Stimulated activated CD4-positive, alpha-beta T cell treated with anti-CD3 and anti-CD28 coated beads, TNF-alpha, amount 100 ng/mL, for 1 hour (primary cell): ENCODE measurements around the gene RHBDD1.

Experiments used
- DNase-seq, 3 donors: peaks; one replicate each; pipeline ENCODE4 v3.0.0-alpha.2; 2020; ENCODE audit warnings: low read depth in 3 of 3, low spot score in 1 of 3

Gene RHBDD1

DNA sequence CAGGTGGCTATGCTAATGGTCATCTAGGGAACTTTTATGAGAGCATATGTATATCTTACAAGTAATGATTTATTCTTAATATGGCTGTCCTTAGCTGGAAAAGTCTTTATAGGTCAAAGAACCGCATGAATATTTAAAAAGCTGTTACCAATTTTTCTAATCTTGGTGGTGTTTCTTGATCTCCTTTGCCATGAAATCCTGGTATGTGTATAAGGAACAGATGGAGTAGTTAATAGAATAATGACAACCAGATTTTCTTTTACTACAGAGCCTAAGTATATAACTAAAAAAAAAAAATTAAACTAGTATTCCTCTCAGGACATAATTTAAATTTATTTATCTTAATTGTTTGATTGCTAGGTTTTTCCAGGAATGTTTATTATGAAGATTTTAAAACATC lies 74.5 kb downstream of the RHBDD1 start:
- no peak for DNase-seq

DNA sequence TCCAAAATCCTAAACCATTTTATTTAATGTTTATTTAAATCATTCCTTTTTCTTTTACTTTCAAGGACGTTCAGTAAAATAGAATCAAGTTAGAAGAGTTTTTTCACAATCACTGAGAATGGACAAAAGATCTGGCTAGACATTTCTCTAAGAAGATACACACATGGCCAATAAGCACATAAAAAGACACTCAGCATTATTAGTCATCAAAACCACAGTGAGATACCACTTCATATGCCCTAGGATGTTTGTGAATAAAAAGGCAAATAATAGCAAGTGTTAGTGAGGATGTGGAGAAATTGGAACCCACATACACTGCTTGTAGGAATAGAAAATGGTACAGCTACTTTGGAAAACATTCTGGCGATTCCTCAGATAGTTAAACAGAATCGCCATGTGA lies 76.1 kb downstream of the RHBDD1 start:
- no peak for DNase-seq

DNA sequence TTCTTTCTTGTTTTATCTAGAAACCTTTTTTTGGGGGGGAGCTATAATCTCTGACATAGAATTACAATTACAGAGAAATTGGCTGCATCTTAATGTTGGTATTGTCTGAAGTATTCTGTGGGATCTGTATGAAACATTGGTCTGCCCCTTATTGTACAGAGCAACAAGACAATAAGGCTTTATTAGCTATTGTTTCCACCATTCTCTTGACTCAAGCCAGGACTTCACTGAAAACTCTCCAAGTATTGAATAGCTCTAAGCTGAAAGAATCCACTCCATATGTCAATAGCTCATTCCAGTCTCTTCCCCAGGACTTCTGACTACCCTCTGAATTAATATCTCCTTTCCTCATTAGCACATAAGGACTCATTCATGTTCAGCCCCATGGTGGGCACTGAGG lies 77.8 kb downstream of the RHBDD1 start:
- no peak for DNase-seq

DNA sequence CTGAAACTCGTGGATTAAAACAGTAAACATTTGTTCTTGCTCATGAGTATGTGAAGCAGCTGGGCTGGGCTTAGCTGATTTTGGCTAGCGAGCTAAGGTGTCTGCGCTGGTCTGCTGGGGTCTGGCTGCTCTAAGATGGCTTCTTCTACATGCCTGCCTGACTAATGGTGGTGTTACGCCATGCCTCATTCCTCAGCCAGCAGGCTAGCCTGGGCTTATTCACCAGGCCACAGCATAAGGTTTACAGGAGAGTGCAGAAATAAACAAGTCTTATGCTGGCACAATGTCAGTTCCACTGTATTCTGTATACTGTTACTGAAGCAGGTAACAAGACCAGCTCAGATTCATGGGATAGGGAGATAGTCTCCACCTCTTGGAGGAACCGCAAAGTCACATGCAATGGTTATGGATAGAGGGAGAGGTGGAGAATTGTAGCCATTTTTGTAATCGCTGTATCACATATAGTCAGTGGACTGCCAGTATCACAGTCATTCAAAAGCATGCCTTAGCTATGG lies 80.0 kb downstream of the RHBDD1 start:
- DNase-seq = no peak

DNA sequence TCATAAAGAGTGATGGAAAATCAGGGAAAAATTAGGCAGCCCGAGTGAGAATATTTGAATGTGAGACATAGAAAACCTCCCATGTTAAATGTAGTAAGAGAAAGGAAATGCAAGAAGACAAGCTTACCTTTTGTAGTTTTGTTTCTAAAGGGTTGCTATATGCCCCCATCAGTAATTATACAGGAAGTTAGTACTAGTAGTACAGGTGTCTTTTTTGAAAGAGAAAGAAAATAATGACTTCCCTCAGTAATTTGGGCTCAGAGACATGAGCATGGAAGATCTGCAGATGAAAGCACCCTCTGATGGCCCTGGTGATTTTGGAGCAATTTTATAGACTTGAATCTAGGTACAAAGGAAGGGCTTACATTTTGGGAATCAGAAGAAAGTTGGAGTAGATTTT lies 80.8 kb downstream of the RHBDD1 start:
- DNase-seq = no peak

DNA sequence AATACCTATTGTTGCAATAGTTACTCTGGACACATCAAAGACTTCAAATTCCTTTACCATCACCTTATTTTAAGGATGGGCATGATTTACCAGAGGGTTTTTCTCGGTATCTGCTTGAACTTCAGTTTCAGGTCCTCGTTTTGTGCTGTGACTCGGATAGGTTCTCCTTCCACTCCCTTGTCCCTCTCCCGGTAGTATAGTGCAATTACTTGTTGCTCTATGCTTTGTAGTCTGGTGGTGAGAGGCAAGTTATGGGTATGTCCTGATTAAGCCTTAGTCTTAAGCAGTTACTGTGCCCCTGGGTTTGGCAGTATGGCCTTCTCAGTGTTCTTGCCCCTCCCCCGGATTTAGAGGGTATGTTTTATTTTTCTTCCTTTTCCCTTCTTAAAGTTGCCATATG lies 96.6 kb downstream of the RHBDD1 start:
- no peak for DNase-seq

DNA sequence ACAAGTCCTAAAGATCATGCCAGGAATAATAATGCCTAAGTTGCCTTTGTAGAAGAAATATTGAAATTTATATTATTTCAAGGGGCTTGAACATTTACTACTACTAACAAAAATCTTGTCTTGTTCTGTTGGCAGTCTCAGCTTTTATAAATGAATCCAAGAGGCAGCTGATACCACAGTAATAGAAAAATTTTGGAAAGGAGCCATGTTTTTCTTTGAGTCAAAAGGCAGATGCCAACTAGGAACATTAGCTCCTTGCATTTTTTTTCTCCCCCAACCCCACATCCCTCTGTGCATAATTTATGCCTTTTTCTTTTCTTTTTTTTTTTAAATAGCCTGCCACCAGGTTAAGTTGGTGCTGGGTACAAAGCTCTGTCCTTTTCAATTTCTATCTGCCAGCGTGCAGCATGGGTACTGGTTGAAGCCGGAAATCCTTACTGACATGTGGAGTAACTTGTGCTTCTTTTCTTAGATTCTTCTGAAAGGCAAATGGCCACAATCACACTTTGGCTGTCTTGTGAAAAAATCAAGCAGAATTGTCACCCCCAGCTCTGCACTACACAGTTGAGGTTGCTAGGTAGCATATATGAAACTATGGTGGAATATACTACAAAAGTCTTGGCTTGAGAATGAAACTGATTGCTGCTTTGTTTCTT lies 98.8 kb downstream of the RHBDD1 start:
- DNase-seq = no peak

DNA sequence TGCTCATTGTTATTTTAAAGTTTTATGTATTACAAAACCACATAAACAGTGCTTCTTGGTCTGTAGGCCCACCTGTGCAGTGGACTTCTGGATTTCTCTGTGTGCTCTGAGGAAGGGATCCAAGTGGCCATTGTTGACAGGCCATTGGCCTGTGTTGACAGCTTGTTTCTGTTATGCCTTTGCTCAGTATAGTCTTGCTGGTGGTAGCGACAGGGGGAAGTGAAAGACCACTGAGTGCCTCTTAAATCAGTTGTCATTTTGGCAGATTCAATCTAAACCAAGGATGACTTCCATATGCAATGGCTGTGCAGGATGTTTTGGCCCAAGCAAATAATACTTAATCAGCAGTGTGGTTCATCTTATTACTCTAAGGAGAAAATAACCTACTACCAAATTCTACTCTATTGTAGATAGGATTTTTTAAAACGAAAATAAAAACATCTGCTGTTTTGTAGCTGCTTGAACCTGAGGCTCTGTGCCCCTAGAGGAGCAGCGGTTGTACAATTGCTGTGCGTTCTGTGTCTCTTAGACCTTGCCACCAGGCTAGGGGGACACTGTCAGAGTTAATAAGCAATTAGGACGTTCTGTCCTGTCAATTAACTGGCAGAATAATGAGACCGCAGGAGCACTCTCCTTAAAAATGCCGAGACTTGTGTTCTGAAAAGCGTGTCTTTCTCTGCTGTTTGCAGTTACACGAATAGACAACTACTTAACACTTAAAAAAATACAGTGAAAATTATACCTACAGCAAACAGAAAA lies 108.2 kb downstream of the RHBDD1 start:
- DNase-seq = no peak

DNA sequence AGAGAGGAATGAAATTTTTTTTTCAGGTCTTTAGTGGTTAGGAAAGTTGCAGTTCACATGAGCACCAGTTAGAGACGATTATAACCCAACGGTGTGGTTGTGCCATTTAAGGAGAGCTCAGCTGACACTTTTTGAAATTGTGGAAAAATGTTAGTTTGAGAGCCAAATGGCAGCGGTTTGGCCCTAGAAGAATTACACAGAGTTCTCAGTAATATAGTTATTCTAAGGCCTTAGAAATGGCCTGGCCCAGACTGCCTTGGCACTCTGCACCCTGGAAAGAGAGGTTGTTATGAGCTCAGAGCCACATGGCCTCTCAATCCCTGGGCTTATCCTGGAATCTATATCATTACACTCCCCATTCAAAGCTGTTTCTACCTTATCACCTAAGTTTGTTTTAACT lies 117.4 kb downstream of the RHBDD1 start:
- DNase-seq = no peak

DNA sequence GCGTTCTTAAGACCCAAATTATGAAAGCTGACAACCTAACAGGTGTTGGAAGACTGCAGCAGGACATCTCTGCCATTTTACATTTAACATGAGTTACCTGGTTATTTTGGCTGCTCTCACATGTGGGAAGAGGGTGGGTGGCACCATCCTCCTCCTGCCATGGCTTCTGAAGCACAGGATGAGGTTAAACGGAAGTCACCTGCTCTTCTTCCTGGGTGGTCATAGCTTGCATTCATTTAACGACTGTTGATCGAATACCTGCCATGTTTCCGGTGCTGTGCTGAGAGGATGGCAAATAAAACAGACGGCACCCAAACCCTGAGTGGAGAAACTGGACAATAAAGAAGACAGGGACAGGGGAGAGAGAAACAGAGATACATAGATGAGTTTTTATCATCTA lies 118.0 kb downstream of the RHBDD1 start:
- DNase-seq = no peak

DNA sequence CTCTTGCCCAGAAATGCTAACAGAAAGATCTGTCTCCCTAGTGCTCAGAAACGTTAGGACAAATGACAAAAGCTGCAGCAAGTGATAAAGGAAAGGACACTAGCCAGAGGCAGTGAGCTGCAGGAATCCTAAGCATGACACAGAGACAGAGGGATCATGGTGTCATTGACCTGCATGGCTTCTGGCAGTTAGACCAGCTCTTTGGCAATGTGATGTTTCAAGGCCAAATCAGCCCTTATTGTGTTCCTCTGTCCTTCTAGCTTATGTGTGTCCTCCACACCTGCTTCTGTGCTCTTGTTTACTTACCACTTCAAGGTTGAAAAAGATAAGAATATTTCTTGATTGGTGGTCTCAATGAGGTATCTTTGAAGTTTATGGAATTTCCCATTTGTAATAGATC lies 120.8 kb downstream of the RHBDD1 start:
- DNase-seq = no peak

DNA sequence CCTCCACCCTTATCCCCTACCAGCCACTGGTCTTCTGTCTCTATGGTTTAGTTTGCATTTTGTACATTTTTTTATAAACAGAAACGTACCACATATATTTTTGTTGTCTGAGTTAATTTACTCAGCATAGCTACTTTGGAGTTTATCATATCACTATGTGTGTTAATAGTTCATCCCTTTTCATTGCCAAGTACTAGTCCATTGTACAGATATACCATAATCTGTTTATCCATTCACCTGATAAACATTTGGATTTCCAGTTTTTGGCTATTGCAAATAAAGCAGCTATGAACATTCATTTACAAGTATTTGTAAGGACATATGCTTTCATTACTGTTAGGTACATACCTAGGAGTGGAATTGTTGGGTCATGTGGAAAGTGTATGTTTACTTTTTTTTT lies 123.6 kb downstream of the RHBDD1 start:
- DNase-seq = no peak

DNA sequence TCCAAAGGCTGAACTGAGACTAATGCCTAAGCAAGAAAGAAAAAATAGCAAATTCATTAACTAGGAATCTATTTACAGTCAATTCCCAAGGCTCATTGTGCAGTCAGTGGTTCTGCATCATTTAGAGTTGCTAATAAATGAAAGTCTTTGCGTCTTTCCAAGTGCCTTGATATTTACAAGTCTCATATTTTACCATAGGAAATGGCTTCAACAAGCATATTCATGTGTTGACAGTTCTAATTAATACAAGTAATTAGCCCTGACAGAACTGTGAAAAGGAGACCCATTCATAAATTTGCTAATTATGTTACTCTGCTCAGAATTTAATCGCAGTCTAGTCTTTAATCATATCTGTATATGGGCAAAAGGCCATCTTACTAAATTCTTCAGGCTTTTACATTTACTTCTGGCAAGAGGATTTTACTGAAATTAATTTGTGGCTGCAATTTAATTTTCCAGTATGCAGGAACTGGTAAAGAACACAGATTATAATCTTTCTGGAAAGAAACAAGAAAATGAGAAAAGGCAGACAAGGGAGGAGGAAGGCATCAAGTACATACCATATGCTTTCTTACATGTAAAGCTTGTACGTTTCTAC lies 126.4 kb downstream of the RHBDD1 start:
- no peak for DNase-seq

DNA sequence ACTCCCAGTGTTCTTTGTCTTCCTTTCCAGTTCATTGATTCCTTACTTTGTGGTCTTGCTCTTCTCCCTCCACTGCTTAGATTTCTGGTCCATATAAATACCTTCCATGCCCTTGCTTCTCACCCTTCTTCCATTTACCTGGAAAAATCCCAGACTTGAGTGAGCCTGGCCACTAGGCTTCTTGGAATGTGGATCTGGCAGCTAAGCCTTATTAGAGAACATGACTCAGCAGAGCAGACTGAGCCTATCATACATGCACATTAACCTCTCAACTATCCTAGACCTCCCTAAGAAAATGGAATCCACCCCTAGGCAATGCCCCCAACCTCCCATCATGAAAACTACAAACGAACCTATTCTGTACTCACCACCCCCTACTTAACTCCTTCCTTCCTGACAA lies 127.7 kb downstream of the RHBDD1 start:
- DNase-seq = no peak

DNA sequence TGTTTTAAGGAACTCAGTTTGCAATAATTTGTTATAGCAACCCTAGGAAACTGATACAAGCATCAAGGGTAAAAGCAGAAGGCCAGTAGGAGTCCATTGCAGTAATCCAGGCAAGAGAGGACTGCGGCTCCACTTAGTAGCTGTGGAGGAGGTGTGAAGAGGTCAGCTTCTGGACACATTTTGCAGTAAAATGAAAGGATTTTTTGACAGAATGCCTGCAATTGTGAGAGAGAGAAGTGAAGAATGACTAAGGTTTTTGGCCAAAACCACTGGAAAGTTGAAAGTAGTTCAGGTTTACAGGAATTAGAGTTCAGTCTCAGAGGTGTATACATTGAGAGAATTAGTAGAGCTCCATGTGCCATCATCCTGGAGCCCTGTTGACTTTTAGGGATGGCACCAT lies 129.5 kb downstream of the RHBDD1 start:
- DNase-seq = no peak

DNA sequence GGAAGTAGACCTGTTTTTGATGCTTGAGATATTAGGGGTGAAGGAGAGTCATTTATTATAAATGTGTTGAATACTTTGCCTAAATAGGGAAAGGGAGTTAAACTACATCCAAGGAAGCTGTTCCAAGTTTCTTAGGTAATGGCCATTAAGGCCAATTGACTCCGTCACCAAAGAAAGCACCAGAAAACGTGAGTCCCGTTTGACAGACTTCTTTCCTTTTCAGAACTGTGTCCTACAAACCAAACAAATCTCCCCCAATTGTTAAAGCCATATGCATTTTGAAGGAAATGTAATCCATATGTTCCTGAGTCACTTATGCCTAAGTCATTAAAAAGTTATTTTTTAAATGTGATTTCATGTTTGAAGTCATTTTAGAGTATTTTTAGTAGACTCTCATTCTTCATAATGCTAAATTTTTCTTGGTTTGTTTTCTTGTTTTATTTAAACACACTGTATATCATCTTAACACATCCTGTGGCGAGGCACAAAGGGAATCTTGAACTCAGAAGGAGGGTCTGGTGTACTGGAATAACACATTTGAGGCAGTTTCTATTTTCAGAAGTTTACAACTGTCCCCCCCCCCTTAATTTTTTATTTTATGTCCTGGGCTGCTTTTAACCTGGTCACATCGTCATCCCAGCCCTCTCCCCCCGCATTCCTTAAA lies 133.7 kb downstream of the RHBDD1 start:
- no peak for DNase-seq

DNA sequence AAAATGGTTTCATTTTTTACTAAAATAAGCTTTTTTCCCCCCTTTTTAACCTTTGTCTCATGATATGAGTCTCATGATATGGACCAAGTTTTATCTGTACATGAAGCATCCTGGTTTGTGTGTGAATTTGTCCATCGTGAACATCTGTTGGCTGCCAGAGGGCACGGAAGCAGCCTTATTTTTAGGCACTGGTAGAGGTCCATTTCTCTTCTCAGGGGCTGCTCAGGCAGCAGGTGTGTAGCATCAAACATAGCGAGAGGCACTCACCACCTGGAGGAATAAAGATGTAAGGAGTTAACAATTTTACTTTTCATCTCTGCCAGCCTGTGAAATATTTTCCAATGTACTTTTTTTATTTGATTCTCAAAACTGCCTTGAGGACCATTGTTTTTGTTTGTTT lies 134.5 kb downstream of the RHBDD1 start:
- DNase-seq = no peak

DNA sequence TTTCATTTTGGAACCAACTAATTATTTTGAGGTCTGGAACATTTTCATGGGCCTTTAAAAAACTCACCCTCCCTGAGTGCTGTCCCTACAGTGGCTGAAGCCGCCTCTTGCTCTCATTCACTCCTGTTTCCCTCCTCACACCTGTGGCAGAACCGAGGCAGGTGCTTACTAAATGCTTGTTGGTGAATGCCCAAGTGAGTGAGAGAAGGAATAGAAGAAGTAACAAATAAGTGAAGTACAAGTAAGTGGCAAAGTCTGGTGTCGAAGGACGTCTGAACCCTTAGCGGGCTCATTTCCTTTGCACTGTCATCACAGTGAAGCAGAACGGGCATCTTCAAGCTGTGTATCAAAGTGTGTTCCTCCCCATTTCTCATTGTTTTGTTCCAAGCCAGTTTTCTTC lies 135.2 kb downstream of the RHBDD1 start:
- DNase-seq = no peak

DNA sequence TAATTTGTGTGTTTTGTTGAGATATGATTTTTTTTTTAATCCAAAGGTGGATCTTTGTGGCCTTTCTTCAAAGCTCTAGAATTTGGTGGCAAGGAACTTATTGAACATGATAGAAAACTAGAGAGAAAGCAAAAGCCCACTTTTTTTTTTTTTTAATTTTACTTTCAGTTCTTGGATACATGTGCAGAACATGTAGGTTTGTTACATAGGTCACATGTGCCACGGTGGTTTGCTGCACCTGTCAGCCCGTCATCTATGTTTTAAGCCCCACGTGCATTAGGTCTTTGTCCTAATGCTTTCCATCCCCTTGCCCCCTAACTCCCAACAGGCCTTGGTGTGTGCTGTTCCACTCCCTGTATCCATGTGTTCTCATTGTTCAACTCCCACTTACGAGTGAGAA lies 135.9 kb downstream of the RHBDD1 start:
- DNase-seq = no peak

DNA sequence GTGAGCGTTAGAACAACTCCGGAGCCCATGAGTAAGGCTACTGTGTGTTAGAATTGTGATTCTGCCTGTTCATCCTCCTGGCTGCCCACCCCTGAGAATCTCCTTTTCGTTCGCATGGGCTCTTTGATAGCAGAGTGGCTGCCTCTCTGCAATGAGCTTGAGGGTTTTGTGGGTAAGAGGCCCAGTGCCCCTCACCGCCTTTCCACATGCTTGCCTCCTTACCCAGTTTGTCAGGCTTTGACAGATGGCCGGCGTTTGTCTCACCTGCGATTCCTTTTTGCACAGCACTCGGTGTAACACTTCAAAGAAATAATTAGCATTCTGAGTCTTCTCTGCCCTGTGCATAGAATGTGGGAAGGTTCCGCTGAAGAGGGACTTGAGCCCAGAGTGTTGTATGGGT lies 138.0 kb downstream of the RHBDD1 start:
- DNase-seq = no peak

DNA sequence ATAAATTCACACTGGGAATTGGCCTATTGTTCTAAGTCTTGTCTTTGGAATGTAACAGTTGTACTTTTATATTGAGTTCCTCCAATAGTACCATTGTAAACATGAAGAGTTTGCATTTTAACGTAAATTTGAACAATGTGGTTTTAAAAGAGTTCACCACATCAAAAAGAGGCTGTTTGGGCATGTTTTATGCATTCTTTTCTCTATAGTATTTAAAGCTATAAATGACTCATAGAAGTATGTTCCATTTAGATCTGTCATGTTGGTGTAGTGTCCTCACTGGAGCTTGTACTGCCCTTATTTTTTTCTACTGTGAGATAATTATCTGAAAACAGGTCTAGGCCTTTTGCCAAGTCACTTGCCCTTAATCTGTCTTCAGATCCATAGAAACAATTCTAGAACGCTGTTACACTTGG lies 141.9 kb downstream of the RHBDD1 start:
- DNase-seq = no peak

DNA sequence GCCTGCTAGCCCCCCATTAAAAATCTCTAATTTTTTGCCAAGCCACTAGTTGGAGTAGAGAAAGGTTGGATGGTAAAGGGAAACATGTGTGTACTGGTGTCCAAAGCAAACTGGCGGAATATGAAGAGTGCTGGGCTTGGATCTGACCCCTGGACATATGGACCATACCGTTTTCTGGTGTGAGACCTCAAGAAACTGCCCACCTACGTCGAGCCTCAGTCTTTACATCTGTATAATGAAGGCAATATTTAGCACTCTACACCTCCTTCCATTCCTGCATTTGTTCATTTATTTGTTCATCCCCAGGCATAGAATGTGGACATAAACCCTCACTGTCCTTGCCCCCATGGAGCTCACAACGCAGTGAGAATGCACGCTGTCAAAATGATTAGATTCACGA lies 142.4 kb downstream of the RHBDD1 start:
- DNase-seq = no peak
